Testis (tissue), 2 donors: ENCODE measurements around the gene TOX3.

Experiments
- POLR2A ChIP-seq: fragments of 450-650 bp; IDR thresholded peaks from one replicate; pipeline ENCODE4 v1.6.1; 2017; ENCODE audit warnings: antibody characterized with exemption, mild to moderate bottlenecking, moderate library complexity
- TF ChIP-seq, protein P1 (sequence below), 3 experiments: fragments of 450-650 bp in 2 of 3; fragments of 200-600 bp in 1 of 3; sonication (generic) in 1 of 3; IDR thresholded peaks; one replicate each; pipeline ENCODE4 v1.5.1; 2016 to 2019; ENCODE audit warnings: antibody characterized with exemption in 3 of 3, mild to moderate bottlenecking in 2 of 3, moderate library complexity in 1 of 3

DNA sequence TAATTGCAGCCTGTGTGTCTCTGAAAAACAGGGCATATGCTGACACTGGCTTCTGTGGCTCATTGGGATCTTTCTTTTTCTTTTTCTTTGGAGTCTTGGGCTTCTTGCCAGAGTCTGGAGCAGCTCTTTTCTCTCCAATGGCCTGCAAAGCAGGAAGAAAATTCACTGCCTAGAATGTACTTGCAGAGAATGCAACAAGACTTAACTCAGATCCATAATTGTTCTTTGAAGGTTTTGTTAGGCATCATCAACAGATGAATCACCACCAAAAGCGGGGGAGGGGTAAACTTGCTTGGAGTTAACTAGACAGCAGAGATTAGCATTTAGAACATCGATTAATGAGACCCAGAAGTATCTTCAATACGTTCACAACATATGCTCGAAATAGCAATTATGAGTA lies 100.9 kb downstream of the TOX3 start:
- TF ChIP-seq POLR2A, result no peak
- TF ChIP-seq, protein P1, sequence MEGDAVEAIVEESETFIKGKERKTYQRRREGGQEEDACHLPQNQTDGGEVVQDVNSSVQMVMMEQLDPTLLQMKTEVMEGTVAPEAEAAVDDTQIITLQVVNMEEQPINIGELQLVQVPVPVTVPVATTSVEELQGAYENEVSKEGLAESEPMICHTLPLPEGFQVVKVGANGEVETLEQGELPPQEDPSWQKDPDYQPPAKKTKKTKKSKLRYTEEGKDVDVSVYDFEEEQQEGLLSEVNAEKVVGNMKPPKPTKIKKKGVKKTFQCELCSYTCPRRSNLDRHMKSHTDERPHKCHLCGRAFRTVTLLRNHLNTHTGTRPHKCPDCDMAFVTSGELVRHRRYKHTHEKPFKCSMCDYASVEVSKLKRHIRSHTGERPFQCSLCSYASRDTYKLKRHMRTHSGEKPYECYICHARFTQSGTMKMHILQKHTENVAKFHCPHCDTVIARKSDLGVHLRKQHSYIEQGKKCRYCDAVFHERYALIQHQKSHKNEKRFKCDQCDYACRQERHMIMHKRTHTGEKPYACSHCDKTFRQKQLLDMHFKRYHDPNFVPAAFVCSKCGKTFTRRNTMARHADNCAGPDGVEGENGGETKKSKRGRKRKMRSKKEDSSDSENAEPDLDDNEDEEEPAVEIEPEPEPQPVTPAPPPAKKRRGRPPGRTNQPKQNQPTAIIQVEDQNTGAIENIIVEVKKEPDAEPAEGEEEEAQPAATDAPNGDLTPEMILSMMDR (IDR thresholded peaks at IDR 0.05), result no peak
